Peyer's patch (tissue), 4 donors: ENCODE results near the gene ZFR. TPM values are rescaled to one million over a fixed set of nuclear protein-coding genes. Genes with fewer than 3 reads are reported as not detected.

ENCODE experiments used
- DNase-seq, 3 donors: peaks; one replicate each; pipeline ENCODE4 v3.0.0-alpha.2; 2017 to 2019
- H3K27ac ChIP-seq, 4 donors: fragments of 200-600 bp; sonication (generic); one replicate each; pipeline ENCODE4 v1.5.1; 2016 to 2019
- H3K27me3 ChIP-seq, 2 donors: fragments of 200-600 bp; sonication (generic); one replicate each; pipeline ENCODE4 v1.5.1; 2019
- H3K36me3 ChIP-seq, 3 donors: fragments of 200-600 bp; sonication (generic); one replicate each; pipeline ENCODE4 v1.5.1; 2016 to 2019
- H3K4me1 ChIP-seq, 4 donors: fragments of 200-600 bp; sonication (generic); one replicate each; pipeline ENCODE4 v1.5.1; 2016 to 2019
- H3K4me3 ChIP-seq, 4 donors: fragments of 200-600 bp; sonication (generic); 1 replicate in 3 of 4; 2 replicates in 1 of 4; pipeline ENCODE4 v1.5.1; 2016 to 2019; ENCODE audit warnings: mild to moderate bottlenecking in 1 of 4
- H3K9me3 ChIP-seq, 4 donors: fragments of 200-600 bp; sonication (generic); one replicate each; pipeline ENCODE4 v1.5.1; 2016 to 2019; ENCODE audit warnings: mild to moderate bottlenecking in 1 of 4
- POLR2A ChIP-seq, 2 donors: fragments of 450-650 bp; IDR thresholded peaks; one replicate each; pipeline ENCODE4 v1.5.1; 2017; ENCODE audit warnings: antibody characterized with exemption in 2 of 2, mild to moderate bottlenecking in 2 of 2, moderate library complexity in 2 of 2
- total RNA-seq, 4 donors: library from RNA; depleted of rRNA; stranded (reverse); fragments of >200 nt; gene quantifications; one replicate each; pipeline ENCODE4 v1.1.0, GENCODE V29; 2016
- TF ChIP-seq, protein P1 (sequence below), 6 experiments: fragments of 450-650 bp in 4 of 6; fragments of 200-600 bp in 2 of 6; sonication (generic) in 1 of 6; IDR thresholded peaks; one replicate each; pipeline ENCODE4 v1.5.1; 2017 to 2019; ENCODE audit warnings: antibody characterized with exemption in 6 of 6, mild to moderate bottlenecking in 3 of 6, moderate library complexity in 1 of 6

ZFR gene
- total RNA-seq, 4 donors from 2014 or later = 33.5 to 66.8 (median 50.9) TPM

DNA sequence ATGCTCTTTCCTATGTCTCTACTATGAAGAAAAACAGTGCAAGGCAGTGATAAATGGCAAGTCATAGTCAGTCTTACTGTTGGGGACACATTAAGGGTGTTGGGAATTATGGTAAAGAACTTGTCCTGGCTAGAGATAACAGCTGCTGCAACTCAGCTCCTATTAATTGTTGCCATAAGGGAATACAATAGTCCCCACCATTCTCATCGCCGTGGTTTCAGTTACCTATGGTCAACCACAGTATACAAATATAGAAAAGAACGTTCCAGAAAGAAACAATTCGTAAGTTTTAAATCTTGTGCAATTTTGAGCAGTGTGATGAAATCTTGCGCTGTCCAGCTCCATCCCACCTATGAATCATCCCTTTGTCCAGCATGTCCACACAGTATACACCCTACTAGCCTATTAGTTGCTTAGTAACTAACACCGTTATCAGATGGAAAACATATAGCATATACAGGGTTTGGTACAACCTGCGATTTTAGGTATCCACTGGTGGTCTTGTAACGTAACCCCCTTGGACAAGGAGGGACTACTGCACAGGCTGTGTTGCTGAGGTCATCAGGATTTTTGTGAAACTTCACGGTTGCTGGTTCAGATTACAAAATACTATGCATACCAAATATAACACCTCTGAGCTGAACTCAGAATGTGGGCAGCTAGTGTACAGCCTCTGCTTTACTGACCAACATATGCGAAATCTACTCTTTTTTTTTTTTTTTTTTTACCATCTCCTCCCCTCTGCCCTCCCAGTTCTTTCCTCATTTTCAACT, 53.5 kb downstream of the ZFR start:
- H3K27me3 ChIP-seq = no peaks in the 10 kb centered on the region
- TF ChIP-seq, protein P1, sequence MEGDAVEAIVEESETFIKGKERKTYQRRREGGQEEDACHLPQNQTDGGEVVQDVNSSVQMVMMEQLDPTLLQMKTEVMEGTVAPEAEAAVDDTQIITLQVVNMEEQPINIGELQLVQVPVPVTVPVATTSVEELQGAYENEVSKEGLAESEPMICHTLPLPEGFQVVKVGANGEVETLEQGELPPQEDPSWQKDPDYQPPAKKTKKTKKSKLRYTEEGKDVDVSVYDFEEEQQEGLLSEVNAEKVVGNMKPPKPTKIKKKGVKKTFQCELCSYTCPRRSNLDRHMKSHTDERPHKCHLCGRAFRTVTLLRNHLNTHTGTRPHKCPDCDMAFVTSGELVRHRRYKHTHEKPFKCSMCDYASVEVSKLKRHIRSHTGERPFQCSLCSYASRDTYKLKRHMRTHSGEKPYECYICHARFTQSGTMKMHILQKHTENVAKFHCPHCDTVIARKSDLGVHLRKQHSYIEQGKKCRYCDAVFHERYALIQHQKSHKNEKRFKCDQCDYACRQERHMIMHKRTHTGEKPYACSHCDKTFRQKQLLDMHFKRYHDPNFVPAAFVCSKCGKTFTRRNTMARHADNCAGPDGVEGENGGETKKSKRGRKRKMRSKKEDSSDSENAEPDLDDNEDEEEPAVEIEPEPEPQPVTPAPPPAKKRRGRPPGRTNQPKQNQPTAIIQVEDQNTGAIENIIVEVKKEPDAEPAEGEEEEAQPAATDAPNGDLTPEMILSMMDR (IDR thresholded peaks at IDR 0.05) = no peak
- TF ChIP-seq POLR2A (IDR thresholded peaks at IDR 0.05) = no peak
- H3K27ac ChIP-seq = no peak overlapping the region
- no peak overlapping the region for H3K4me3 ChIP-seq
- no peak for DNase-seq
- peaks cover 0 to 89% (median 5%) of the 10 kb centered on the region in 3 donors for H3K36me3 ChIP-seq
- H3K9me3 ChIP-seq = no peaks in the 10 kb centered on the region
- no peaks in the 10 kb centered on the region for H3K4me1 ChIP-seq

DNA sequence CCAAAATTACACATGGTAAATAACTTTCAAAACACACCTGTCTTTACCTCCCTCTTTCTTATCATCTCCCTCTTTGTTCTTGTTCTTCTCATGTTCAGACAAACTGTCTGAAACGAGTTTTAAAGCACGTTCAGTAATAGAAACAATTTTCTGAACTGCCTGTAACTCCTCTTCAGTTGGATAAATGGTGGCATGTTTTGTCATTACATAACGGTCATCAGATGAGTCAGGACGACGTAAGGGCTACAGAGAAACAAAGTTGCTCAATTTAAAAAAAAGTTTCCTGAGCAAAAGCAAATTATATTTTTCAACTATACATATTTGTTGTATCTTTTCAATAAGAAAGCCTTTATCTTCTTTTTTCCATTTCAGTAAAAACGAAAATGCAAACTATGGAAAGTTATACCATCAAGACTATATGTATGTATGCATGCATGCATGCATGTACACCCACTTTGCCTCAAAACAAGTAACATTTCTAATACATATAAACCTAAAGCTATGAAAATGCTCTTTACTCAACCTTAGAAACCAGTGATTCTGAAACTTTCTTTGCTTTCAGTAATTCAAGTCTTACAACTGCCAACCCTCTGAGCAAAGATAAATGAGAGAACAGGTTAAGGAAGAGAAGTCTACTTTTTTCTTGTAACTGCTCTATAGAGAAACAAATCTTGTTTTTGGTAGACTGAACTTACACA, 56.0 kb downstream of the ZFR start:
- no peaks in the 10 kb centered on the region for H3K27me3 ChIP-seq
- no peaks in the 10 kb centered on the region for H3K4me1 ChIP-seq
- H3K36me3 ChIP-seq = peaks cover 0 to 89% (median 0%) of the 10 kb centered on the region in 3 donors
- H3K4me3 ChIP-seq = no peak overlapping the region
- DNase-seq = no peak
- peak overlapping the region in 1 of 4 donors; percentile 2 for H3K27ac ChIP-seq
- TF ChIP-seq, protein P1 (IDR thresholded peaks at IDR 0.05) = no peak
- no peak for TF ChIP-seq POLR2A (IDR thresholded peaks at IDR 0.05)
- no peaks in the 10 kb centered on the region for H3K9me3 ChIP-seq

DNA sequence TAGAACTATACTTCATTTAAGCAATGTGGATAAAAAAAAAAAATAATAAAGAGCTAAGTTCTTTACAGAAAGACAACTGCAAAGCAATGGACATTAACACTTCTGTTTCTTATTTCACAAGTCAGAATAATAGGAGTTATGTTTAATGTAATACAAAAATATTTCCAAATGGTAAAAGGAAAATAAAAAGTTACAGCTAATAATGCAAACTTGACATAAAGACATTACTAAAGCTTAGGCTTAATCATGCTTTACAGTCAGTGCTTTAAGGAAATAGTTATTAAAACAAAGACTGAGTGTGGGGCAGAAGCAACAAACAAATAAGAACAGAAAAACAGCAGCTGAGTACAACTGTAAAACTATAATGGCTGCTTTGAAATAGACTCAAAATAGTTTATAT, 56.7 kb downstream of the ZFR start:
- Histone ChIP-seq H3K4me3 (no peak overlapping the region), H3K36me3 (peaks cover 0 to 88% (median 0%) of the 10 kb centered on the region in 3 donors), H3K27ac (peak overlapping the region in 1 of 4 donors; percentile 2), H3K9me3 (no peaks in the 10 kb centered on the region), H3K27me3 (no peaks in the 10 kb centered on the region), H3K4me1 (no peaks in the 10 kb centered on the region)
- TF ChIP-seq POLR2A (IDR thresholded peaks at IDR 0.05) = no peak
- TF ChIP-seq, protein P1 (IDR thresholded peaks at IDR 0.05) = no peak
- DNase-seq = no peak

DNA sequence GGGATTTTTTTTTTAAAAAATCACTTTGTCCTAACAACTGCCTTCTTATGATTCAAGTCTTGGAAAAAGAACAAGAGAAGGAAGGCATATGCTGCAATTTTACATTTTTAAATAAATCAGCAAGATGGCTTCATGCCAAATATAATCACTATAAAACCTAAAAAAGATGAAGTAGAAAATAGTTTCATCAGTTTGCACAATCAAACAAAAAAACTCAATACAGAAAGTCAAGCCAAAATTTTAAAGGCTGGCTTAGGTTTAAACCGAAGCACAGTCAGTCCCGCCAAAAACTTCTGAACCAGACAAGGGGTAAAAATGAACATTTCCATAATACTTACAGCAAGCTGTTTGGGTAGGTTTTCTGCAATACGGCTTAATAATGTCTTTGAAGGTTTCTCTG, 57.3 kb downstream of the ZFR start:
- H3K4me3 ChIP-seq = no peak overlapping the region
- H3K27me3 ChIP-seq = no peaks in the 10 kb centered on the region
- H3K36me3 ChIP-seq = peaks cover 0 to 88% (median 0%) of the 10 kb centered on the region in 3 donors
- H3K9me3 ChIP-seq = no peaks in the 10 kb centered on the region
- TF ChIP-seq, protein P1 (IDR thresholded peaks at IDR 0.05) = no peak
- no peak for TF ChIP-seq POLR2A (IDR thresholded peaks at IDR 0.05)
- no peaks in the 10 kb centered on the region for H3K4me1 ChIP-seq
- DNase-seq = no peak
- no peak overlapping the region for H3K27ac ChIP-seq

DNA sequence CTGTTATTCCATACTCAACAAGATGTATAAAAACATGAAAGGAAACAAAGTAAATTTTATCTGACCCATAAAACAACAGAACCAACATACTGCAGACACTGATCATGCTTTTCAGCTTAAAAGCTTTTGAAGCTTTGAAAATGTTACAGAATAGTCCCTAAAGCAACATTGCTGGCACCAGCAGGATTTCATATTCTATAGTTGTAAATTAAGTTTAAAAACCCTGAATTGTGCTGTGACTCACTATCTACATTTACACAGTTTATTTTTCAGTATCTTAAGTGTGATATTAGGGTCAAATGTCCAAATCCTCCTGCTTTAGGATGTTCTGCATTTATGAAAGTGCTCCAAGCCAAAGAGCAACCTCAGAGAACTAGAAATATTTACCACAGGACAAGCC, 59.9 kb downstream of the ZFR start:
- TF ChIP-seq POLR2A (IDR thresholded peaks at IDR 0.05) = no peak
- TF ChIP-seq, protein P1 (IDR thresholded peaks at IDR 0.05) = no peak
- DNase-seq = no peak
- H3K36me3 ChIP-seq = peaks cover 0 to 79% (median 0%) of the 10 kb centered on the region in 3 donors

More for the DNA sequence above, 59.9 kb downstream of the ZFR start:
- H3K4me3 ChIP-seq = no peak overlapping the region
- no peaks in the 10 kb centered on the region for H3K9me3 ChIP-seq
- no peak overlapping the region for H3K27ac ChIP-seq
- H3K4me1 ChIP-seq = no peaks in the 10 kb centered on the region
- H3K27me3 ChIP-seq = no peaks in the 10 kb centered on the region
